ENCODE results near the gene KCNK16. TPM values are rescaled to one million over a fixed set of nuclear protein-coding genes. Genes with fewer than 3 reads are reported as not detected.

Gene KCNK16
- total and polyA plus RNA-seq, 2 of the 8 experiments (the other 6 are each of a cell fraction or from before 2014, with no cell fraction given): not detected

DNA sequence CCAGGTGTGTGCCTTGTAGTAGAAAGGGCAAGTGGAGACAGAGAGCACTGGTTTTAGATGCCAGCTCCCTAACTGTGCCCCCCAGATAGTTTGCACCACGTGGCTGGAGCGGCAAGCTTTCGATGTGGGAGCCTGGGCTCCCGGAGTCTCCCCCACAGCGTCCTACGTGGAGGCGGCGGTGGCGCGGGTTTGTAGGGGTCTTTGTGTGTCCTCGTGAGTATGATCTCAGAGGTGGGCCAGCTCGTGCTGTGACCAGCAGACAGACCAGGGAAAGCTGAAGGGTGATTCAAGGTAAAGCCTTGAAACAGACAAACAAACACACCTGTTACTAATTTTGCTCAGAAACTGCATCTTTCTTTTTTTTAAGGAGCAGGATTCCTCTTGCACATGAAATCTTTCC lies 5.6 kb upstream of the KCNK16 start:
- no peak overlapping the region for H3K23ac ChIP-seq (ENCODE audit: insufficient read length)
- H4K5ac ChIP-seq (ENCODE audit: insufficient read length, low read depth, low read length): no peak overlapping the region
- no peak overlapping the region for H3K27ac ChIP-seq (ENCODE audit: low read depth, low read length)
- no peak overlapping the region for H2AK5ac ChIP-seq (ENCODE audit: low read depth, low read length)
- H3K56ac ChIP-seq (replicated peaks; ENCODE audit: insufficient read length, low read depth, low read length): no peak overlapping the region
- H2BK120ac ChIP-seq (replicated peaks; ENCODE audit: low read depth, low read length): no peak overlapping the region
- no peak overlapping the region for H3K14ac ChIP-seq (ENCODE audit: insufficient read length)
- H3K4me2 ChIP-seq (ENCODE audit: insufficient read depth in 1 of 2, low read depth in 2 of 2, low read length in 2 of 2): no peak overlapping the region
- H4K91ac ChIP-seq (replicated peaks; ENCODE audit: insufficient read length, low read length): no peak overlapping the region
- FAIRE-seq: no peak
- H2AFZ ChIP-seq (ENCODE audit: low read length): no peak overlapping the region
- no peak overlapping the region for H2BK5ac ChIP-seq (ENCODE audit: low read depth, low read length)
- DNase-seq (ENCODE audit: low read depth in 1 of 2, low spot score in 2 of 2): no peak
- H2BK12ac ChIP-seq (ENCODE audit: low read depth, low read length): no peak overlapping the region
- H3K9me3 ChIP-seq (ENCODE audit: insufficient read depth in 2 of 2, low read depth in 1 of 2, low read length in 1 of 2): no peaks in the 10 kb centered on the region
- H4K8ac ChIP-seq (ENCODE audit: extremely low read depth, insufficient read depth, low read length): no peak overlapping the region
- H3K79me2 ChIP-seq (ENCODE audit: control insufficient read depth in 1 of 2, insufficient read depth in 2 of 2, low read length in 2 of 2): no peaks in the 10 kb centered on the region; a peak in 1 of 4 replicates
- WGBS, 2 experiments (ENCODE audit: extremely low coverage in 1 of 2, insufficient coverage in 1 of 2, insufficient read length in 1 of 2, insufficient replicate concordance in 2 of 2, low coverage in 1 of 2, low lambda C conversion rate in 2 of 2, missing lambda C conversion rate in 1 of 2): 92% methylated on average over 12 of the region's 12 CpGs; no CpG with 5 or more reads in 1 of the 2 experiments
- no peak overlapping the region for H3K4ac ChIP-seq (replicated peaks; ENCODE audit: insufficient read length, low read depth, low read length)
- H3K4me1 ChIP-seq (replicated peaks in 1 of 4; ENCODE audit: control insufficient read depth in 3 of 4, insufficient read depth in 4 of 4, low read length in 3 of 4): no peaks in the 10 kb centered on the region
- H2BK20ac ChIP-seq (ENCODE audit: low read length): no peak overlapping the region
- H3K79me1 ChIP-seq (ENCODE audit: low read depth, low read length): no peaks in the 10 kb centered on the region
- no peaks in the 10 kb centered on the region for H4K20me1 ChIP-seq (replicated peaks in 1 of 2; ENCODE audit: control insufficient read depth in 1 of 2, insufficient read depth in 2 of 2, low read length in 2 of 2)
- ChIA-PET CTCF (ENCODE audit: partially characterized antibody) (interaction anchor here (0.7 to 2.0 kb wide), 4 partner anchors 18 to 25 kb away, joined by 3 to 6 read pairs (median 3); no protein-coding TSS in a partner anchor), POLR2A (ENCODE audit: partially characterized antibody) (interaction anchor here (0.6 kb wide), 1 partner anchor 13 kb away, joined by 3 read pairs; no protein-coding TSS in a partner anchor)
- no peak overlapping the region for H3K4me3 ChIP-seq (ENCODE audit: extremely low read depth in 1 of 4, insufficient read depth in 2 of 4, low read depth in 3 of 4, low read length in 4 of 4)
- no peak overlapping the region for H3K9ac ChIP-seq (replicated peaks in 1 of 4; ENCODE audit: extremely low read depth in 1 of 4, low read depth in 3 of 4, low read length in 3 of 4)
- no peaks in the 10 kb centered on the region for H3K36me3 ChIP-seq (ENCODE audit: control insufficient read depth in 2 of 4, insufficient read depth in 4 of 4, low read length in 3 of 4)
- no peak overlapping the region for H3K18ac ChIP-seq (ENCODE audit: extremely low read depth, low read length)
- H3K23me2 ChIP-seq (ENCODE audit: low read depth, low read length): no peaks in the 10 kb centered on the region
- no peaks in the 10 kb centered on the region for H3K27me3 ChIP-seq (replicated peaks in 1 of 4; ENCODE audit: control insufficient read depth in 3 of 4, extremely low read depth in 1 of 4, insufficient read depth in 3 of 4, low read length in 3 of 4)
- H2BK15ac ChIP-seq (ENCODE audit: low read length): no peak overlapping the region
- TF ChIP-seq TCF12 (IDR thresholded peaks at IDR 0.05; ENCODE audit: low read depth, low read length) (no peak), PHF8 (conservative IDR thresholded peaks at IDR 0.05; ENCODE audit: low read depth, low read length) (no peak), CREB1 (IDR thresholded peaks at IDR 0.05) (no peak), TAF1 (IDR thresholded peaks at IDR 0.05; ENCODE audit: low read depth, low read length) (no peak), RXRA (IDR thresholded peaks at IDR 0.05; ENCODE audit: insufficient read depth, low read depth, low read length) (no peak), ZNF274 (IDR thresholded peaks at IDR 0.05; ENCODE audit: borderline replicate concordance, extremely low read depth, low read length) (no peak), EP300 (IDR thresholded peaks at IDR 0.05; ENCODE audit: borderline replicate concordance in 1 of 2, low read depth in 2 of 2, low read length in 2 of 2) (no peak), RBBP5 (IDR thresholded peaks at IDR 0.05; ENCODE audit: borderline replicate concordance, low read depth, low read length) (no peak), HDAC2 (IDR thresholded peaks at IDR 0.05; ENCODE audit: borderline replicate concordance in 1 of 2, low read depth in 2 of 2, low read length in 2 of 2) (no peak), SUZ12 (IDR thresholded peaks at IDR 0.05; ENCODE audit: low read length) (no peak)
- TF ChIP-seq, protein P1, sequence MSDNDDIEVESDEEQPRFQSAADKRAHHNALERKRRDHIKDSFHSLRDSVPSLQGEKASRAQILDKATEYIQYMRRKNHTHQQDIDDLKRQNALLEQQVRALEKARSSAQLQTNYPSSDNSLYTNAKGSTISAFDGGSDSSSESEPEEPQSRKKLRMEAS (IDR thresholded peaks at IDR 0.05): no peak
- TF ChIP-seq, protein P2, sequence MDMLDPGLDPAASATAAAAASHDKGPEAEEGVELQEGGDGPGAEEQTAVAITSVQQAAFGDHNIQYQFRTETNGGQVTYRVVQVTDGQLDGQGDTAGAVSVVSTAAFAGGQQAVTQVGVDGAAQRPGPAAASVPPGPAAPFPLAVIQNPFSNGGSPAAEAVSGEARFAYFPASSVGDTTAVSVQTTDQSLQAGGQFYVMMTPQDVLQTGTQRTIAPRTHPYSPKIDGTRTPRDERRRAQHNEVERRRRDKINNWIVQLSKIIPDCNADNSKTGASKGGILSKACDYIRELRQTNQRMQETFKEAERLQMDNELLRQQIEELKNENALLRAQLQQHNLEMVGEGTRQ (IDR thresholded peaks at IDR 0.05; ENCODE audit: low read length): no peak
